Mammary epithelial cell (primary cell): ENCODE results near the gene NFKBIE.

ENCODE experiments used
- EZH2 ChIP-seq: IDR thresholded peaks from 2 replicates; pipeline ENCODE4 v1.6.1; 2012; ENCODE audit warnings: low read length, inconsistent platforms, borderline replicate concordance
- TF ChIP-seq, protein P1 (sequence below), 2 donors: IDR thresholded peaks in 1 of 2; conservative IDR thresholded peaks in 1 of 2; 2 replicates each; pipeline ENCODE4 v1.5.1; 2011 to 2012; ENCODE audit warnings: inconsistent platforms in 2 of 2, low read length in 2 of 2, mild to moderate bottlenecking in 2 of 2, control low read depth in 1 of 2, low read depth in 1 of 2; ENCODE audit not compliant: insufficient read depth in 1 of 2; ENCODE audit errors: extremely low read depth in 1 of 2

DNA sequence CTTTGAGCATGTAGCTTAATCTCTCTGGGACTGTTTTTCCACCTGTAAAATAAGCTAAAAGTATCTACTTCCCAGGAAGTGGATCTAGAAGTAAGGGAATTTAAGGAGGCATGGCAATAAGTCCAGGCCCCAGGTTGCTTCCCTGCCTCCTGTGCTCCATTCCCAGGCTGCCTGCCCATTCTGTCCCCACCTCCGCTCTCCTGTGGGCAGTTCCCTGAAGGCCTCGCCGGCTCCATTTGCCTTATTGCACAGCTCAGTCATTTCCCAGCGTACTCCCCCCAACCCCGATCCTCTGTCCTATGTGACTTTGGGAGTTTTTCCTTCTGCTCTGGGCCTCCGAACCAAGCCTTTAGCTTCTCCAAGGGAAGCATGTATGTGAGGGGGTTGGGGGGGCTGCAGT lies 37.3 kb downstream of the NFKBIE start:
- TF ChIP-seq, protein P1, sequence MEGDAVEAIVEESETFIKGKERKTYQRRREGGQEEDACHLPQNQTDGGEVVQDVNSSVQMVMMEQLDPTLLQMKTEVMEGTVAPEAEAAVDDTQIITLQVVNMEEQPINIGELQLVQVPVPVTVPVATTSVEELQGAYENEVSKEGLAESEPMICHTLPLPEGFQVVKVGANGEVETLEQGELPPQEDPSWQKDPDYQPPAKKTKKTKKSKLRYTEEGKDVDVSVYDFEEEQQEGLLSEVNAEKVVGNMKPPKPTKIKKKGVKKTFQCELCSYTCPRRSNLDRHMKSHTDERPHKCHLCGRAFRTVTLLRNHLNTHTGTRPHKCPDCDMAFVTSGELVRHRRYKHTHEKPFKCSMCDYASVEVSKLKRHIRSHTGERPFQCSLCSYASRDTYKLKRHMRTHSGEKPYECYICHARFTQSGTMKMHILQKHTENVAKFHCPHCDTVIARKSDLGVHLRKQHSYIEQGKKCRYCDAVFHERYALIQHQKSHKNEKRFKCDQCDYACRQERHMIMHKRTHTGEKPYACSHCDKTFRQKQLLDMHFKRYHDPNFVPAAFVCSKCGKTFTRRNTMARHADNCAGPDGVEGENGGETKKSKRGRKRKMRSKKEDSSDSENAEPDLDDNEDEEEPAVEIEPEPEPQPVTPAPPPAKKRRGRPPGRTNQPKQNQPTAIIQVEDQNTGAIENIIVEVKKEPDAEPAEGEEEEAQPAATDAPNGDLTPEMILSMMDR (conservative IDR thresholded peaks at IDR 0.05 in 1 of 2, IDR thresholded peaks at IDR 0.05 in 1 of 2; ENCODE audit: extremely low read depth in 1 of 2, insufficient read depth in 1 of 2, low read depth in 1 of 2, low read length in 2 of 2), result no peak
- TF ChIP-seq EZH2, result no peak
